ENCODE data around the gene ENOX2.
"Not testable (repeated sequence)": the region's sequence is repeated elsewhere in the genome, so short reads cannot be mapped to it uniquely, and the experiment has no call there.

ENOX2 gene

GRCh38 chrX:130810561-130810960, 92.4 kb downstream of the ENOX2 start:
- Histone ChIP-seq H3K4me3 (ENCODE audit: low read depth, low read length) (no peak overlapping the region), H3K27me3 (ENCODE audit: control insufficient read depth, insufficient read depth, low read length) (no peaks in the 10 kb centered on the region), H3K36me3 (ENCODE audit: control insufficient read depth, insufficient read depth, low read length) (no peaks in the 10 kb centered on the region), H3K9me3 (ENCODE audit: control insufficient read depth, insufficient read depth, low read length) (no peaks in the 10 kb centered on the region), H3K9ac (ENCODE audit: low read depth, low read length) (no peak overlapping the region), H3K4me1 (ENCODE audit: control insufficient read depth, insufficient read depth, low read length) (peaks cover 2% of the 10 kb centered on the region)

- no peak overlapping the region for H3K4me3 ChIP-seq (ENCODE audit: low read depth, low read length)
- H3K27me3 ChIP-seq (ENCODE audit: control insufficient read depth, insufficient read depth, low read length), result no peaks in the 10 kb centered on the region
- H3K9ac ChIP-seq (ENCODE audit: low read depth, low read length), result no peak overlapping the region
- no peaks in the 10 kb centered on the region for H3K9me3 ChIP-seq (ENCODE audit: control insufficient read depth, insufficient read depth, low read length)
- no peaks in the 10 kb centered on the region for H3K4me1 ChIP-seq (ENCODE audit: control insufficient read depth, insufficient read depth, low read length)
- H3K36me3 ChIP-seq (ENCODE audit: control insufficient read depth, insufficient read depth, low read length), result no peaks in the 10 kb centered on the region
Observed at GRCh38 chrX:130805903-130806302, 97.1 kb downstream of the ENOX2 start.

- Histone ChIP-seq H3K9ac (ENCODE audit: low read depth, low read length) (no peak overlapping the region), H3K4me3 (ENCODE audit: low read depth, low read length) (no peak overlapping the region), H3K36me3 (ENCODE audit: control insufficient read depth, insufficient read depth, low read length) (no peaks in the 10 kb centered on the region), H3K9me3 (ENCODE audit: control insufficient read depth, insufficient read depth, low read length) (no peaks in the 10 kb centered on the region), H3K4me1 (ENCODE audit: control insufficient read depth, insufficient read depth, low read length) (no peaks in the 10 kb centered on the region), H3K27me3 (ENCODE audit: control insufficient read depth, insufficient read depth, low read length) (no peaks in the 10 kb centered on the region)
Observed at GRCh38 chrX:130803537-130803936, 99.5 kb downstream of the ENOX2 start.

GRCh38 chrX:130801901-130802300, 101.1 kb downstream of the ENOX2 start:
- no peak overlapping the region for H3K9ac ChIP-seq (ENCODE audit: low read depth, low read length)
- H3K4me1 ChIP-seq (ENCODE audit: control insufficient read depth, insufficient read depth, low read length), result no peaks in the 10 kb centered on the region
- H3K36me3 ChIP-seq (ENCODE audit: control insufficient read depth, insufficient read depth, low read length), result no peaks in the 10 kb centered on the region
- no peaks in the 10 kb centered on the region for H3K9me3 ChIP-seq (ENCODE audit: control insufficient read depth, insufficient read depth, low read length)
- H3K4me3 ChIP-seq (ENCODE audit: low read depth, low read length), result no peak overlapping the region
- H3K27me3 ChIP-seq (ENCODE audit: control insufficient read depth, insufficient read depth, low read length), result no peaks in the 10 kb centered on the region

GRCh38 chrX:130799393-130799792, 103.6 kb downstream of the ENOX2 start:
- Histone ChIP-seq H3K36me3 (ENCODE audit: control insufficient read depth, insufficient read depth, low read length) (no peaks in the 10 kb centered on the region), H3K27me3 (ENCODE audit: control insufficient read depth, insufficient read depth, low read length) (no peaks in the 10 kb centered on the region), H3K9ac (ENCODE audit: low read depth, low read length) (no peak overlapping the region), H3K9me3 (ENCODE audit: control insufficient read depth, insufficient read depth, low read length) (no peaks in the 10 kb centered on the region), H3K4me3 (ENCODE audit: low read depth, low read length) (no peak overlapping the region), H3K4me1 (ENCODE audit: control insufficient read depth, insufficient read depth, low read length) (no peaks in the 10 kb centered on the region)

GRCh38 chrX:130793975-130794374, 109.0 kb downstream of the ENOX2 start:
- H3K4me1 ChIP-seq (ENCODE audit: control insufficient read depth, insufficient read depth, low read length), result peaks cover 4% of the 10 kb centered on the region
- no peaks in the 10 kb centered on the region for H3K27me3 ChIP-seq (ENCODE audit: control insufficient read depth, insufficient read depth, low read length)
- H3K9ac ChIP-seq (ENCODE audit: low read depth, low read length), result no peak overlapping the region
- H3K4me3 ChIP-seq (ENCODE audit: low read depth, low read length), result no peak overlapping the region
- H3K9me3 ChIP-seq (ENCODE audit: control insufficient read depth, insufficient read depth, low read length), result no peaks in the 10 kb centered on the region
- H3K36me3 ChIP-seq (ENCODE audit: control insufficient read depth, insufficient read depth, low read length), result no peaks in the 10 kb centered on the region

GRCh38 chrX:130791870-130792269, 111.1 kb downstream of the ENOX2 start:
- not testable (repeated sequence) for H3K9me3 ChIP-seq (ENCODE audit: control insufficient read depth, insufficient read depth, low read length); H3K27me3 ChIP-seq (ENCODE audit: control insufficient read depth, insufficient read depth, low read length); H3K4me3 ChIP-seq (ENCODE audit: low read depth, low read length); H3K9ac ChIP-seq (ENCODE audit: low read depth, low read length); H3K36me3 ChIP-seq (ENCODE audit: control insufficient read depth, insufficient read depth, low read length)
- peaks cover 17% of the 10 kb centered on the region for H3K4me1 ChIP-seq (ENCODE audit: control insufficient read depth, insufficient read depth, low read length)

- H3K4me1 ChIP-seq (ENCODE audit: control insufficient read depth, insufficient read depth, low read length), result peaks cover 17% of the 10 kb centered on the region
- H3K36me3 ChIP-seq (ENCODE audit: control insufficient read depth, insufficient read depth, low read length), result no peaks in the 10 kb centered on the region
- no peak overlapping the region for H3K9ac ChIP-seq (ENCODE audit: low read depth, low read length)
- H3K27me3 ChIP-seq (ENCODE audit: control insufficient read depth, insufficient read depth, low read length), result no peaks in the 10 kb centered on the region
- H3K4me3 ChIP-seq (ENCODE audit: low read depth, low read length), result no peak overlapping the region
- no peaks in the 10 kb centered on the region for H3K9me3 ChIP-seq (ENCODE audit: control insufficient read depth, insufficient read depth, low read length)
Observed at GRCh38 chrX:130789793-130790192, 113.2 kb downstream of the ENOX2 start.

- no peak overlapping the region for H3K4me3 ChIP-seq (ENCODE audit: low read depth, low read length)
- no peaks in the 10 kb centered on the region for H3K36me3 ChIP-seq (ENCODE audit: control insufficient read depth, insufficient read depth, low read length)
- peaks cover 17% of the 10 kb centered on the region for H3K4me1 ChIP-seq (ENCODE audit: control insufficient read depth, insufficient read depth, low read length)
- H3K27me3 ChIP-seq (ENCODE audit: control insufficient read depth, insufficient read depth, low read length), result no peaks in the 10 kb centered on the region
- no peak overlapping the region for H3K9ac ChIP-seq (ENCODE audit: low read depth, low read length)
- no peaks in the 10 kb centered on the region for H3K9me3 ChIP-seq (ENCODE audit: control insufficient read depth, insufficient read depth, low read length)
Observed at GRCh38 chrX:130788786-130789581, 114.0 kb downstream of the ENOX2 start.

GRCh38 chrX:130786030-130786429, 117.0 kb downstream of the ENOX2 start:
- Histone ChIP-seq H3K9ac (ENCODE audit: low read depth, low read length) (no peak overlapping the region), H3K9me3 (ENCODE audit: control insufficient read depth, insufficient read depth, low read length) (no peaks in the 10 kb centered on the region), H3K27me3 (ENCODE audit: control insufficient read depth, insufficient read depth, low read length) (no peaks in the 10 kb centered on the region), H3K36me3 (ENCODE audit: control insufficient read depth, insufficient read depth, low read length) (no peaks in the 10 kb centered on the region), H3K4me1 (ENCODE audit: control insufficient read depth, insufficient read depth, low read length) (peaks cover 23% of the 10 kb centered on the region), H3K4me3 (ENCODE audit: low read depth, low read length) (no peak overlapping the region)

- H3K4me3 ChIP-seq (ENCODE audit: low read depth, low read length), result no peak overlapping the region
- H3K4me1 ChIP-seq (ENCODE audit: control insufficient read depth, insufficient read depth, low read length), result peaks cover 9% of the 10 kb centered on the region
- no peaks in the 10 kb centered on the region for H3K27me3 ChIP-seq (ENCODE audit: control insufficient read depth, insufficient read depth, low read length)
- H3K9ac ChIP-seq (ENCODE audit: low read depth, low read length), result no peak overlapping the region
- H3K36me3 ChIP-seq (ENCODE audit: control insufficient read depth, insufficient read depth, low read length), result no peaks in the 10 kb centered on the region
- H3K9me3 ChIP-seq (ENCODE audit: control insufficient read depth, insufficient read depth, low read length), result no peaks in the 10 kb centered on the region
Observed at GRCh38 chrX:130778773-130779172, 124.2 kb downstream of the ENOX2 start.

- no peak overlapping the region for H3K4me3 ChIP-seq (ENCODE audit: low read depth, low read length)
- H3K27me3 ChIP-seq (ENCODE audit: control insufficient read depth, insufficient read depth, low read length), result no peaks in the 10 kb centered on the region
- H3K36me3 ChIP-seq (ENCODE audit: control insufficient read depth, insufficient read depth, low read length), result no peaks in the 10 kb centered on the region
- H3K4me1 ChIP-seq (ENCODE audit: control insufficient read depth, insufficient read depth, low read length), result peaks cover 3% of the 10 kb centered on the region
- no peaks in the 10 kb centered on the region for H3K9me3 ChIP-seq (ENCODE audit: control insufficient read depth, insufficient read depth, low read length)
- H3K9ac ChIP-seq (ENCODE audit: low read depth, low read length), result no peak overlapping the region
Observed at GRCh38 chrX:130775849-130776248, 127.2 kb downstream of the ENOX2 start.

Data from iPS-15b (cell line).